Panc1 (cell line): ENCODE data around the gene CASTOR1. TPM values are rescaled to one million over a fixed set of nuclear protein-coding genes. Genes with fewer than 3 reads are reported as not detected.

Experiments
- ATAC-seq: fragments of 200-7000 bp; cut with Tn5 transposase; 2 replicates; pipeline ENCODE4 v1.9.1; 2020; ENCODE audit warnings: mild to moderate bottlenecking, moderate library complexity
- BruUV-seq: library from RNA; stranded (reverse); fragments of 400-500 nt; replicated peaks from 2 replicates; lab custom pipeline; 2021; lab: Mats Ljungman, UMichigan
- CTCF ChIA-PET: fragments of 300-600 bp; sonication (Branson Sonifier 250); formaldehyde crosslinking; loops from one replicate; lab custom pipeline; 2022; ENCODE audit warnings: antibody characterized with exemption; lab: Charles Lee
- POLR2A ChIA-PET: fragments of 300-600 bp; sonication (Branson Sonifier 250); formaldehyde crosslinking; loops from one replicate; lab custom pipeline; 2022; ENCODE audit warnings: antibody characterized with exemption; lab: Charles Lee
- DNase-seq: peaks from one replicate; pipeline ENCODE4 v3.0.0-alpha.2; 2010; ENCODE audit warnings: low read depth, low spot score
- H3K27ac ChIP-seq: 2 replicates; pipeline ENCODE4 v1.5.1; 2011; ENCODE audit warnings: mild to moderate bottlenecking, low read length, inconsistent platforms
- H3K27me3 ChIP-seq: fragments of 200-500 bp; sonication (Bioruptor generic); 2 replicates; pipeline ENCODE4 v1.6.0; 2014; ENCODE audit warnings: low read length, inconsistent platforms; ENCODE audit not compliant: control insufficient read depth, insufficient read depth
- H3K36me3 ChIP-seq: fragments of 200-500 bp; sonication (Bioruptor generic); 2 replicates; pipeline ENCODE4 v1.5.1; 2014; ENCODE audit warnings: inconsistent platforms, mild to moderate bottlenecking, low read length, moderate library complexity; ENCODE audit not compliant: control insufficient read depth, insufficient read depth
- H3K4me1 ChIP-seq: 2 replicates; pipeline ENCODE4 v1.5.1; 2011; ENCODE audit warnings: inconsistent platforms, mild to moderate bottlenecking, low read length, moderate library complexity; ENCODE audit not compliant: control insufficient read depth, insufficient read depth
- H3K4me3 ChIP-seq, 2 experiments: 2 replicates each; pipeline ENCODE4 v1.5.1; 2011 to 2012; ENCODE audit warnings: low read depth in 2 of 2, low read length in 2 of 2, mild to moderate bottlenecking in 2 of 2, inconsistent platforms in 1 of 2, moderate library complexity in 1 of 2
- H3K9me3 ChIP-seq: fragments of 200-500 bp; sonication (Bioruptor generic); 2 replicates; pipeline ENCODE4 v1.5.1; 2014; ENCODE audit warnings: low read depth, mild to moderate bottlenecking, inconsistent platforms, low read length, moderate library complexity; ENCODE audit not compliant: control insufficient read depth, insufficient read depth
- CTCF ChIP-seq: fragments of 450-650 bp; IDR thresholded peaks from 2 replicates; pipeline ENCODE4 v1.5.1; 2017; ENCODE audit warnings: mild to moderate bottlenecking
- POLR2AphosphoS5 ChIP-seq: IDR thresholded peaks from 2 replicates; pipeline ENCODE4 v1.6.1; 2012; ENCODE audit warnings: mild to moderate bottlenecking, low read depth, low read length, moderate library complexity
- REST ChIP-seq, 2 experiments: IDR thresholded peaks; 2 replicates each; pipeline ENCODE4 v1.6.1; 2011 to 2012; ENCODE audit warnings: low read depth in 2 of 2, control low read depth in 1 of 2, low read length in 1 of 2, mild to moderate bottlenecking in 1 of 2, moderate library complexity in 1 of 2; ENCODE audit not compliant: insufficient read depth in 1 of 2
- SIN3A ChIP-seq: IDR thresholded peaks from 2 replicates; pipeline ENCODE4 v1.6.1; 2012; ENCODE audit warnings: low read depth, mild to moderate bottlenecking, low read length, moderate library complexity, borderline replicate concordance; ENCODE audit not compliant: insufficient read depth
- TCF7L2 ChIP-seq: IDR thresholded peaks from 2 replicates; pipeline ENCODE4 v1.6.1; 2011; ENCODE audit warnings: mild to moderate bottlenecking, low read depth, low read length, inconsistent platforms
- in situ Hi-C: cut with HindIII; loops from 2 replicates; pipeline ENCODE4 v1.10.0; 2016; ENCODE audit warnings: low sequenced_read_pairs, low pct_unique_long_range_greater_than_20kb
- intact Hi-C: fragments of 100-400 bp; cut with micrococcal nuclease; formaldehyde crosslinking; loops from one replicate; pipeline ENCODE4 v1.10.0; 2022; ENCODE audit not compliant: unreplicated experiment
- total RNA-seq: library from RNA; stranded (reverse); gene quantifications from one replicate; pipeline ENCODE4 v1.2.1, GENCODE V29; 2021; ENCODE audit not compliant: unreplicated experiment

The CASTOR1 gene
- total RNA-seq, 1 experiment from 2014 or later: 6.7 TPM

GRCh38 chr22:30302810-30303138 lies 13.5 kb upstream of the CASTOR1 start:
- no peak overlapping the region for H3K27ac ChIP-seq
- BruUV-seq: no TSS peak
- in situ Hi-C loops: no loop called here

GRCh38 chr22:30301995-30302809 lies 12.9 kb upstream of the CASTOR1 start:
- Histone ChIP-seq H3K4me1 (peaks cover 15% of the 10 kb centered on the region), H3K27ac (no peak overlapping the region), H3K4me3 (no peak overlapping the region), H3K9me3 (no peaks in the 10 kb centered on the region), H3K36me3 (no peaks in the 10 kb centered on the region), H3K27me3 (no peaks in the 10 kb centered on the region)
- ATAC-seq (no peak), DNase-seq (no peak)
- in situ Hi-C loops (no loop called here), intact Hi-C loops (no loop called here)
- POLR2A ChIA-PET: no interaction called here
- no peak for TF ChIP-seq CTCF
- no peak for TF ChIP-seq REST (IDR thresholded peaks at IDR 0.05; ENCODE audit: insufficient read depth in 1 of 2, low read depth in 2 of 2, low read length in 1 of 2)
- TF ChIP-seq POLR2AphosphoS5: no peak
- TF ChIP-seq TCF7L2: no peak
- no peak for TF ChIP-seq SIN3A
- CTCF ChIA-PET: interaction anchor here (2.0 kb wide), 1 partner anchor 14 kb away, joined by 5 read pairs; no protein-coding TSS in a partner anchor
- no TSS peak for BruUV-seq

More at GRCh38 chr22:30302810-30303138, 13.5 kb upstream of the CASTOR1 start:
- POLR2A ChIA-PET: no interaction called here
- no peaks in the 10 kb centered on the region for H3K9me3 ChIP-seq
- no peak overlapping the region for H3K4me3 ChIP-seq
- ATAC-seq: no peak
- no peak for DNase-seq
- H3K27me3 ChIP-seq: no peaks in the 10 kb centered on the region
- H3K4me1 ChIP-seq: peaks cover 15% of the 10 kb centered on the region
- H3K36me3 ChIP-seq: no peaks in the 10 kb centered on the region
- CTCF ChIA-PET: interaction anchor here (2.0 kb wide), 1 partner anchor 15 kb away, joined by 5 read pairs; no protein-coding TSS in a partner anchor
- TF ChIP-seq CTCF (no peak), TCF7L2 (no peak), POLR2AphosphoS5 (no peak), REST (IDR thresholded peaks at IDR 0.05; ENCODE audit: insufficient read depth in 1 of 2, low read depth in 2 of 2, low read length in 1 of 2) (no peak), SIN3A (no peak)
- intact Hi-C loops: no loop called here
